A549 (cell line): Measurements from ENCODE around the gene TMEM30A. TPM values are rescaled to one million over a fixed set of nuclear protein-coding genes. Genes with fewer than 3 reads are reported as not detected.
A peak's percentile ranks its signal among the peaks of the same experiment; 100 is the strongest.

Source experiments
- ATAC-seq, 2 experiments: fragments of 200-7000 bp in 1 of 2; fragments of >200 bp in 1 of 2; cut with Nextera tagmentation in 1 of 2; cut with Tn5 transposase in 1 of 2; 3 replicates each; pipeline versions ENCODE4 v1.8.0 to v1.9.1; 2018 to 2020; ENCODE audit warnings: mild to moderate bottlenecking in 1 of 2, moderate library complexity in 1 of 2
- CTCF ChIA-PET: fragments of 300-600 bp; sonication (Branson Sonifier 250); formaldehyde crosslinking; extraction: SDS; loops from one replicate; lab custom pipeline; 2021; ENCODE audit warnings: antibody characterized with exemption, inconsistent platforms; lab: Yijun Ruan, JAX
- POLR2A ChIA-PET: fragments of 350-600 bp; formaldehyde crosslinking; extraction: SDS; loops from one replicate; lab custom pipeline; 2021; ENCODE audit warnings: antibody characterized with exemption, inconsistent platforms; lab: Yijun Ruan, JAX
- DNase-seq, 2 experiments: peaks; one replicate each; pipeline versions ENCODE4 v3.0.0 to v3.0.0-alpha.2; 2011 to 2016; ENCODE audit warnings: low read depth in 1 of 2, low spot score in 1 of 2
- FAIRE-seq: peaks from 2 replicates; lab custom pipeline; 2011; peaks lifted over from hg19 to GRCh38; lab: Jason Lieb, UNC
- H3K27ac ChIP-seq, 2 experiments: fragments of >200 bp; sonication (Bioruptor Twin); formaldehyde crosslinking; 3 replicates each; pipeline ENCODE4 v1.5.1; 2016 to 2017
- H3K4me1 ChIP-seq: fragments of >200 bp; sonication (Bioruptor Twin); formaldehyde crosslinking; 3 replicates; pipeline ENCODE4 v1.6.1; 2016
- H3K4me2 ChIP-seq: fragments of >200 bp; sonication (Bioruptor Twin); formaldehyde crosslinking; 3 replicates; pipeline ENCODE4 v1.6.1; 2016
- H3K4me3 ChIP-seq: fragments of >200 bp; sonication (Bioruptor Twin); formaldehyde crosslinking; 3 replicates; pipeline ENCODE4 v1.5.1; 2016
- H3K9me3 ChIP-seq: fragments of >200 bp; sonication (Bioruptor Twin); formaldehyde crosslinking; 3 replicates; pipeline ENCODE4 v1.6.1; 2016
- BCL3 ChIP-seq: fragments of >200 bp; sonication (Bioruptor Twin); formaldehyde crosslinking; IDR thresholded peaks from 3 replicates; pipeline ENCODE4 v1.6.1; 2016
- CBX2 ChIP-seq: fragments of 200-600 bp; sonication (generic); IDR thresholded peaks from 2 replicates; pipeline ENCODE4 v1.6.1; 2016; ENCODE audit warnings: low read depth, mild to moderate bottlenecking, borderline replicate concordance
- E2F6 ChIP-seq: IDR thresholded peaks from 2 replicates; pipeline ENCODE4 v1.6.1; 2012; ENCODE audit warnings: low read depth, borderline replicate concordance
- EHF ChIP-seq: fragments of 250-450 bp; sonication (Bioruptor Pico); IDR thresholded peaks from 2 replicates; pipeline ENCODE4 v1.5.0; 2020; ENCODE audit warnings: mild to moderate bottlenecking
- ELK1 ChIP-seq: fragments of 150-350 bp; IDR thresholded peaks from 2 replicates; pipeline ENCODE4 v1.6.1; 2014; ENCODE audit warnings: low read depth, mild to moderate bottlenecking, low read length
- FOSB ChIP-seq: fragments of 250-450 bp; sonication (Bioruptor Pico); IDR thresholded peaks from 2 replicates; pipeline ENCODE4 v1.5.0; 2020; ENCODE audit warnings: mild to moderate bottlenecking, moderate library complexity
- GATA3 ChIP-seq: IDR thresholded peaks from 2 replicates; pipeline ENCODE4 v1.6.1; 2012; ENCODE audit warnings: borderline replicate concordance
- HEYL ChIP-seq: fragments of 250-450 bp; sonication (Bioruptor Pico); IDR thresholded peaks from 2 replicates; pipeline ENCODE4 v1.8.0; 2021; ENCODE audit warnings: mild to moderate bottlenecking, moderate library complexity
- HMGXB4 ChIP-seq: fragments of 250-450 bp; sonication (Bioruptor Pico); IDR thresholded peaks from 2 replicates; pipeline ENCODE4 v1.5.0; 2021; ENCODE audit warnings: mild to moderate bottlenecking, moderate library complexity, borderline replicate concordance
- HOXA7 ChIP-seq: fragments of 250-450 bp; sonication (Bioruptor Pico); IDR thresholded peaks from 2 replicates; pipeline ENCODE4 v1.5.0; 2020; ENCODE audit warnings: mild to moderate bottlenecking, moderate library complexity
- HOXB5 ChIP-seq: fragments of 250-450 bp; sonication (Bioruptor Pico); IDR thresholded peaks from 2 replicates; pipeline ENCODE4 v1.5.0; 2020; ENCODE audit warnings: mild to moderate bottlenecking, moderate library complexity
- KDM1A ChIP-seq: fragments of 200-600 bp; sonication (generic); IDR thresholded peaks from 2 replicates; pipeline ENCODE4 v1.6.1; 2016; ENCODE audit warnings: low read depth, mild to moderate bottlenecking
- KDM5A ChIP-seq: fragments of 200-600 bp; sonication (generic); IDR thresholded peaks from 2 replicates; pipeline ENCODE4 v1.6.1; 2016; ENCODE audit warnings: antibody characterized with exemption, mild to moderate bottlenecking
- MYC ChIP-seq: IDR thresholded peaks from 2 replicates; pipeline ENCODE4 v1.6.1; 2012; ENCODE audit warnings: mild to moderate bottlenecking, inconsistent platforms, low read length, improper control_type of control experiment, borderline replicate concordance
- NFE2L2 ChIP-seq: fragments of 150-350 bp; conservative IDR thresholded peaks from 2 replicates; pipeline ENCODE4 v1.6.1; 2014; ENCODE audit warnings: low read length
- NPAS2 ChIP-seq: fragments of 250-450 bp; sonication (Bioruptor Pico); IDR thresholded peaks from 2 replicates; pipeline ENCODE4 v1.8.0; 2022; ENCODE audit warnings: mild to moderate bottlenecking, moderate library complexity, borderline replicate concordance
- POLR2AphosphoS2 ChIP-seq: conservative IDR thresholded peaks from 2 replicates; pipeline ENCODE4 v1.6.1; 2012; ENCODE audit warnings: low read length, improper control_type of control experiment, inconsistent platforms
- RCOR1 ChIP-seq: fragments of 150-350 bp; IDR thresholded peaks from 2 replicates; pipeline ENCODE4 v1.6.1; 2014; ENCODE audit warnings: antibody characterized with exemption, low read length, low read depth
- SMC3 ChIP-seq: fragments of >200 bp; sonication (Bioruptor Twin); formaldehyde crosslinking; IDR thresholded peaks from 3 replicates; pipeline ENCODE4 v1.6.1; 2018; ENCODE audit warnings: inconsistent platforms
- USF2 ChIP-seq: fragments of 450-650 bp; IDR thresholded peaks from 2 replicates; pipeline ENCODE4 v1.6.1; 2014; ENCODE audit warnings: antibody characterized with exemption
- ZFP36 ChIP-seq: fragments of 450-650 bp; IDR thresholded peaks from 2 replicates; pipeline ENCODE4 v1.6.1; 2014; ENCODE audit warnings: borderline replicate concordance; ENCODE audit not compliant: partially characterized antibody
- WGBS: methylation state at CpG from one replicate; pipeline ENCODE4 v1.1.6; 2017; ENCODE audit errors: missing lambda C conversion rate; 5-methylcytosine and 5-hydroxymethylcytosine counted together
- polyA plus RNA-seq, 4 experiments: library from polyadenylated mRNA; depleted of rRNA in 3 of 4; stranded (reverse); fragments of >200 nt; fragmentation: RNase III in 1 of 4; extraction: RNeasy Plus Mini Kit Qiagen cat#74134 plus additional on column Dnase treatment in 1 of 4; gene quantifications; 2 replicates in 3 of 4; 3 replicates in 1 of 4; pipeline ENCODE4 v1.2.3, GENCODE V29; 2011 to 2017

TMEM30A gene
- polyA plus RNA-seq, 2 of the 4 experiments (the other 2 are of a cell fraction), result 65.1 to 75.5 TPM

GRCh38 chr6:75282706-75283105 is 1.9 kb downstream of the TMEM30A start:
- no peak for TF ChIP-seq RCOR1
- no peak for TF ChIP-seq E2F6
- TF ChIP-seq USF2, result no peak
- no peak for TF ChIP-seq ELK1
- TF ChIP-seq CBX2, result no peak
- no peak for TF ChIP-seq POLR2AphosphoS2
- no peak for TF ChIP-seq KDM5A
- no peak for TF ChIP-seq HOXA7
- no peak for TF ChIP-seq HMGXB4 (CRISPR knock-in tag)
- Histone ChIP-seq H3K9me3 (no peaks in the 10 kb centered on the region), H3K27ac (peak overlapping the region; percentile 52 to 74; a peak in 4 of 6 replicates), H3K4me1 (peaks cover 57% of the 10 kb centered on the region), H3K4me2 (peak overlapping the region; percentile 85), H3K4me3 (peak overlapping the region; percentile 97)
- ATAC-seq, result no peak
- FAIRE-seq, result no peak
- no peak for DNase-seq
- ChIA-PET CTCF (interaction anchor here (1.3 to 1.7 kb wide), 2 partner anchors 11 to 16 kb away, joined by 3 to 6 read pairs; no protein-coding TSS in a partner anchor), POLR2A (no interaction called here)
- 15% methylated on average over 2 of the region's 2 CpGs for WGBS

- no peak for FAIRE-seq
- POLR2A ChIA-PET, result interaction anchor here (0.6 kb wide), 1 partner anchor 8 kb away, joined by 3 read pairs; no protein-coding TSS in a partner anchor
- no peak for ATAC-seq
- peak overlapping the region; percentile 97; the same call in 2 of the 3 replicates for H3K4me3 ChIP-seq
- TF ChIP-seq GATA3, result no peak
- no peak for TF ChIP-seq RCOR1
- TF ChIP-seq BCL3, result no peak
- TF ChIP-seq SMC3, result no peak
- no peak for TF ChIP-seq HOXB5 (CRISPR knock-in tag)
- no peak for TF ChIP-seq NPAS2 (CRISPR knock-in tag)
- TF ChIP-seq EHF (CRISPR knock-in tag), result no peak
- TF ChIP-seq HEYL (CRISPR knock-in tag), result no peak
- no peak for TF ChIP-seq MYC
- TF ChIP-seq KDM1A, result no peak
- TF ChIP-seq NFE2L2, result no peak
- no peak for TF ChIP-seq ZFP36
- TF ChIP-seq FOSB, result no peak
- TF ChIP-seq, all 56 proteins: peak for 0
- Histone ChIP-seq H3K4me1 (peaks cover 59% of the 10 kb centered on the region), H3K9me3 (no peaks in the 10 kb centered on the region), H3K27ac (peak overlapping the region; percentile 66 to 70; a peak in 5 of 6 replicates), H3K4me2 (peak overlapping the region; percentile 85)
- no peak for DNase-seq
- CTCF ChIA-PET, result interaction anchor here (1.3 to 1.7 kb wide), 2 partner anchors 10 to 15 kb away, joined by 3 to 6 read pairs; no protein-coding TSS in a partner anchor
These were observed 2.9 kb downstream of the TMEM30A start for GRCh38 chr6:75281653-75282052.
